GM19238 (cell line): ENCODE data around the gene RPL15.

ENCODE experiments used
- DNase-seq: peaks from one replicate; pipeline ENCODE4 v3.0.0; 2011; ENCODE audit warnings: low spot score; ENCODE audit not compliant: insufficient read length

RPL15 gene

GRCh38 chr3:23960649-23961048 is 43.7 kb downstream of the RPL15 start:
- DNase-seq, result no peak

- DNase-seq, result no peak
These were observed 44.1 kb downstream of the RPL15 start for GRCh38 chr3:23961066-23961465.

- no peak for DNase-seq
These were observed 45.0 kb downstream of the RPL15 start for GRCh38 chr3:23961913-23962312.

GRCh38 chr3:23964537-23965235 is 47.8 kb downstream of the RPL15 start:
- no peak for DNase-seq

- no peak for DNase-seq
These were observed 49.4 kb downstream of the RPL15 start for GRCh38 chr3:23966328-23966727.

- DNase-seq, result no peak
These were observed 51.7 kb downstream of the RPL15 start for GRCh38 chr3:23968463-23969184.

GRCh38 chr3:23969393-23969792 is 52.5 kb downstream of the RPL15 start:
- no peak for DNase-seq
